Vagina (tissue), 2 donors: Measurements from ENCODE around the gene MRPL27. TPM values are rescaled to one million over a fixed set of nuclear protein-coding genes. Genes with fewer than 3 reads are reported as not detected.

ENCODE experiments used
- DNase-seq, 2 donors: peaks; one replicate each; pipeline ENCODE4 v3.0.0-alpha.2; 2017; ENCODE audit errors: extremely low spot score in 2 of 2
- H3K27ac ChIP-seq: fragments of 200-600 bp; sonication (generic); one replicate; pipeline ENCODE4 v1.5.1; 2019
- H3K27me3 ChIP-seq: fragments of 200-600 bp; sonication (generic); one replicate; pipeline ENCODE4 v1.5.1; 2019
- H3K36me3 ChIP-seq, 2 donors: fragments of 200-600 bp; sonication (generic); one replicate each; pipeline ENCODE4 v1.5.1; 2017 to 2019
- H3K4me1 ChIP-seq: fragments of 200-600 bp; sonication (generic); one replicate; pipeline ENCODE4 v1.5.1; 2019
- H3K4me3 ChIP-seq, 2 donors: fragments of 200-600 bp; sonication (generic); 1 replicate in 1 of 2; 2 replicates in 1 of 2; pipeline ENCODE4 v1.5.1; 2016 to 2019
- H3K9me3 ChIP-seq: fragments of 200-600 bp; sonication (generic); one replicate; pipeline ENCODE4 v1.5.1; 2019
- POLR2A ChIP-seq, 2 donors: fragments of 450-650 bp; IDR thresholded peaks; one replicate each; pipeline ENCODE4 v1.6.1; 2017; ENCODE audit warnings: antibody characterized with exemption in 2 of 2, mild to moderate bottlenecking in 2 of 2, moderate library complexity in 2 of 2
- POLR2AphosphoS5 ChIP-seq, 2 donors: sonication (generic); formaldehyde crosslinking; IDR thresholded peaks; one replicate each; pipeline ENCODE4 v1.9.0; 2017; ENCODE audit warnings: antibody characterized with exemption in 2 of 2, mild to moderate bottlenecking in 2 of 2, low read depth in 1 of 2; ENCODE audit not compliant: insufficient read depth in 1 of 2
- intact Hi-C: fragments of 100-400 bp; cut with DNase I; formaldehyde crosslinking; loops from one replicate; pipeline ENCODE4 v1.15.1; 2023
- total RNA-seq: library from RNA; depleted of rRNA; stranded (reverse); fragments of >200 nt; gene quantifications from one replicate; pipeline ENCODE4 v1.2.3, GENCODE V29; 2016
- TF ChIP-seq, protein P1 (sequence below), 3 experiments: fragments of 450-650 bp in 2 of 3; fragments of 200-600 bp in 1 of 3; sonication (generic) in 1 of 3; IDR thresholded peaks; one replicate each; pipeline ENCODE4 v1.5.1; 2017 to 2019; ENCODE audit warnings: antibody characterized with exemption in 3 of 3, mild to moderate bottlenecking in 2 of 3, moderate library complexity in 2 of 3

Gene MRPL27
- total RNA-seq, 1 donor from 2014 or later: 41.7 TPM

DNA sequence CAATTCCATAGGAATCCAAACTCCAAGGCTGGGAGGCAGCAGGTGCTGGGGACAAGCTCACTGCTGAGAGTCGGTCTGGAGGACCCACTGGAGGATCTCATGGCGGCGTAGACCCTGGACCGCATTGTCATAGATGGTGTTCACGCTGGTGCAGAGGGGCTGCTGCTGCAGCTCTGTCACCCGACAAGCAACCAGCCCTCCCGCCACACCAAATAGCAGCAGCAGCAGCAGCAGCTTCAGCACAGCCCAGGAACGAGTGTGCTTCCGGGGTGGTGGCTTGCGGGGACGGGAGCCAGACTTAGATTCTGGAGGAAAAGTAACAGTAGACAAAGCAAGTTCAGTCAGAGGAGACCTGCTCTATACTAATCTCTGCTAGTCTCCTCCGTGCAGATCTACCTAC is 9.9 kb upstream of the MRPL27 start:
- Histone ChIP-seq H3K27ac (no peak overlapping the region), H3K9me3 (no peaks in the 10 kb centered on the region), H3K4me1 (no peaks in the 10 kb centered on the region), H3K4me3 (no peak overlapping the region), H3K36me3 (peaks cover 4 to 74% of the 10 kb centered on the region in 2 donors), H3K27me3 (no peaks in the 10 kb centered on the region)
- TF ChIP-seq, protein P1, sequence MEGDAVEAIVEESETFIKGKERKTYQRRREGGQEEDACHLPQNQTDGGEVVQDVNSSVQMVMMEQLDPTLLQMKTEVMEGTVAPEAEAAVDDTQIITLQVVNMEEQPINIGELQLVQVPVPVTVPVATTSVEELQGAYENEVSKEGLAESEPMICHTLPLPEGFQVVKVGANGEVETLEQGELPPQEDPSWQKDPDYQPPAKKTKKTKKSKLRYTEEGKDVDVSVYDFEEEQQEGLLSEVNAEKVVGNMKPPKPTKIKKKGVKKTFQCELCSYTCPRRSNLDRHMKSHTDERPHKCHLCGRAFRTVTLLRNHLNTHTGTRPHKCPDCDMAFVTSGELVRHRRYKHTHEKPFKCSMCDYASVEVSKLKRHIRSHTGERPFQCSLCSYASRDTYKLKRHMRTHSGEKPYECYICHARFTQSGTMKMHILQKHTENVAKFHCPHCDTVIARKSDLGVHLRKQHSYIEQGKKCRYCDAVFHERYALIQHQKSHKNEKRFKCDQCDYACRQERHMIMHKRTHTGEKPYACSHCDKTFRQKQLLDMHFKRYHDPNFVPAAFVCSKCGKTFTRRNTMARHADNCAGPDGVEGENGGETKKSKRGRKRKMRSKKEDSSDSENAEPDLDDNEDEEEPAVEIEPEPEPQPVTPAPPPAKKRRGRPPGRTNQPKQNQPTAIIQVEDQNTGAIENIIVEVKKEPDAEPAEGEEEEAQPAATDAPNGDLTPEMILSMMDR (IDR thresholded peaks at IDR 0.05): no peak
- TF ChIP-seq POLR2AphosphoS5 (IDR thresholded peaks at IDR 0.05; ENCODE audit: insufficient read depth in 1 of 2, low read depth in 1 of 2) (no peak), POLR2A (IDR thresholded peaks at IDR 0.05) (no peak)
- intact Hi-C loops: no loop called here
- DNase-seq: no peak

DNA sequence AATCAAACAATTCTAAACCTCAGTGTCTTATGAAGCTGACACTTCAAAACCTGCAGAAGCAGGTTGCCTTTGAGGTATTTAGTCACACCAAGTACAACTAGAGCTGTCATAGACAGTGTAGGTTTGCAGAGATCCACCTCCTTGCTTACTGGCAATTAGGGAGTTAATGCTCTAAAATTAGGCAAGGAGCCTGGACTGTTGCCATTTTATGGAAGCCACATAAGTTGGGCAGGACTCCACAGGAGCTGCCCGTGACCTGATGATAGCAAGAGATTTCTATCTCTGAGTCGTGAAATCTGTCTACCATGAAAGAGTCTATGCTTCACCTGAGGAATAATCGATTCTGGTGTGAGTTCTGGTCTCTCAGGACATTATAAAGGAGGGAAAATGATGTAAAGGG is 8.9 kb upstream of the MRPL27 start:
- intact Hi-C loops: no loop called here
- H3K4me1 ChIP-seq: no peaks in the 10 kb centered on the region
- H3K9me3 ChIP-seq: no peaks in the 10 kb centered on the region
- H3K27me3 ChIP-seq: no peaks in the 10 kb centered on the region
- no peak for DNase-seq
- peaks cover 4 to 64% of the 10 kb centered on the region in 2 donors for H3K36me3 ChIP-seq
- no peak overlapping the region for H3K27ac ChIP-seq
- H3K4me3 ChIP-seq: no peak overlapping the region
- TF ChIP-seq POLR2A (IDR thresholded peaks at IDR 0.05): no peak
- TF ChIP-seq, protein P1 (IDR thresholded peaks at IDR 0.05): no peak
- no peak for TF ChIP-seq POLR2AphosphoS5 (IDR thresholded peaks at IDR 0.05; ENCODE audit: insufficient read depth in 1 of 2, low read depth in 1 of 2)

DNA sequence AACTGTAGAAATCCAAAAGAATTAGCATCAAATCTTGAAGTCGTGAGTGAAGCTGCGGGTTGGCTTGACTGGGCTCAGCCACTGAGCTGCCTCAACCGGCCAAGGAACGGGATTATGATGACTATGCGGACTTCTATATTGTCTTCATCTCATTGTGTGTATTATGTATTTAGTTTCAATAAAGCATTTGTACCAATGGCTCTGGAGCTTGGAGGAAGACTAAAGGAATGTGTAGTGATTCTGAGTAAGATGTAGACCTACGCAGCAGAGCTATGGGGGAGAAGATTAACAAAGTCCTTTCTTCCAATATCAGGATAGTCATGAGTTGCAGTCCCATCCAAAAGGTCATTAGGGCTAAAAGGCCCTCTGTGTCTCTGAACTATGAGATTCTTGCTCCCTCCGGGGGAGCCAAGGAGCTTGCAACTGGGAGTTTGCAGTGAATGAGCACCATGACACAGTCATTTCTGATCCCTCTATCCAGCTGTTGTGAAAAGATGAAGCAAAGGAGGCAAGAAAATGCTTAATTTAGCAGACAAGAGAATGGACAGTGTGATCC is 8.4 kb upstream of the MRPL27 start:
- Histone ChIP-seq H3K27me3 (no peaks in the 10 kb centered on the region), H3K27ac (no peak overlapping the region), H3K4me1 (no peaks in the 10 kb centered on the region), H3K9me3 (no peaks in the 10 kb centered on the region), H3K36me3 (peaks cover 4 to 58% of the 10 kb centered on the region in 2 donors), H3K4me3 (no peak overlapping the region)
- intact Hi-C loops: no loop called here
- DNase-seq: no peak
- TF ChIP-seq POLR2AphosphoS5 (IDR thresholded peaks at IDR 0.05; ENCODE audit: insufficient read depth in 1 of 2, low read depth in 1 of 2) (no peak), POLR2A (IDR thresholded peaks at IDR 0.05) (no peak)
- TF ChIP-seq, protein P1 (IDR thresholded peaks at IDR 0.05): no peak

DNA sequence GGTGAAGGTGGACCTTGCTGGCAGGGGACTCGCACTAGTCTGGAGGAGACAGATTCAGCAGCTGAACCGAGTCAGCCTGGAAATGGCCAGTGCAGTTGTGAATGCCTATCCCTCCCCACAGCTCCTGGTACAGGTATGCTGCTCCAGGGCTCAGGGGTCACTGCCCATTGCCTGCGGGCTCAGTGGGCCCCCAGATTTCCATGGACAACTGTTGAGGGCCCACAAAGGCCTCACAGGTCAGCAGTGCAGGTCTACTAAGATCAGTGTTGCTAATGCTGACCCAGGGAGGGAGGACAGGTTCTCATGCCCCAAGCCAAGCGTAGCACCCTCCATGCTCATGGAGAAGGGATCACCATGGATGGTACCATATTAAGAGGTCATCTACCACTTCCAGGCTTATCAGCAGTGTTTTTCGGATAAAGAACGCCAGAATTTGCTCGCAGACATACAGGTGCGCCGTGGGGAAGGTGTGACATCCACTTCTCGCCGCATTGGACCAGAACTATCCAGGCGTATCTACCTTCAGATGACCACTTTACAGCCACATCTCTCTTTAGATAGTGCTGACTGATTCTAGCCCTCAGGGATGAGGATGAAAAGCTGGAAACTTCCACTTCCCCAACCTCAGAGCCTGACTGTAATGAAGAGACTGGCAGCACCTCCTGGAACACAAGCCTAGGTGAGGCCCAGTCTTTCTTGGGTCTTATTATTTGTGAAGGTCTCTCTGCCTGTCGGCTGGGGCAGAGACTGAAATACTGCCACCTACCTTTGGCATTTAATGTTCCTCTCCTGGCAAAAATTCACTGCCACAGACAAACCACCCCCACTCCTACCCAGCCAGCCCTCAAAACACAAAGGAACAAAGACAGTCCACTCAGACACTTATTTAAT is 7.6 kb upstream of the MRPL27 start:
- Histone ChIP-seq H3K27ac (no peak overlapping the region), H3K27me3 (no peaks in the 10 kb centered on the region), H3K9me3 (no peaks in the 10 kb centered on the region), H3K4me3 (no peak overlapping the region), H3K4me1 (no peaks in the 10 kb centered on the region), H3K36me3 (peaks cover 4 to 51% of the 10 kb centered on the region in 2 donors)
- intact Hi-C loops: no loop called here
- DNase-seq: peak in 1 of 2 donors; percentile 78
- no peak for TF ChIP-seq POLR2AphosphoS5 (IDR thresholded peaks at IDR 0.05; ENCODE audit: insufficient read depth in 1 of 2, low read depth in 1 of 2)
- TF ChIP-seq POLR2A (IDR thresholded peaks at IDR 0.05): no peak
- TF ChIP-seq, protein P1 (IDR thresholded peaks at IDR 0.05): no peak
